Ovary (tissue), 9 donors: Measurements from ENCODE around the gene COA8. TPM values are rescaled to one million over a fixed set of nuclear protein-coding genes. Genes with fewer than 3 reads are reported as not detected.

Experiments used
- DNase-seq, 5 donors: peaks; one replicate each; pipeline ENCODE4 v3.0.0-alpha.2; 2019 to 2020
- H3K27ac ChIP-seq, 2 donors: fragments of 200-600 bp; one replicate each; pipeline versions ENCODE4 v1.5.1 to v1.8.0; 2019 to 2022
- H3K27me3 ChIP-seq: fragments of 200-600 bp; one replicate; pipeline ENCODE4 v1.8.0; 2022
- H3K36me3 ChIP-seq: fragments of 200-600 bp; sonication (generic); one replicate; pipeline ENCODE4 v1.5.1; 2019
- H3K4me1 ChIP-seq: one replicate; pipeline ENCODE4 v1.8.1; 2013; ENCODE audit warnings: mild to moderate bottlenecking, moderate library complexity; ENCODE audit not compliant: insufficient read depth
- H3K4me3 ChIP-seq: fragments of 200-600 bp; sonication (generic); one replicate; pipeline ENCODE4 v1.5.1; 2017
- H3K9me3 ChIP-seq, 2 donors: fragments of 200-600 bp in 1 of 2; sonication (generic) in 1 of 2; one replicate each; pipeline versions ENCODE4 v1.5.1 to v1.8.1; 2013 to 2019; ENCODE audit warnings: mild to moderate bottlenecking in 1 of 2, moderate library complexity in 1 of 2
- CTCF ChIP-seq, 3 donors: fragments of 450-650 bp in 2 of 3; fragments of 200-600 bp in 1 of 3; IDR thresholded peaks; one replicate each; pipeline versions ENCODE4 v1.5.1 to v1.8.0; 2016 to 2022; ENCODE audit warnings: antibody characterized with exemption in 3 of 3, mild to moderate bottlenecking in 1 of 3
- EP300 ChIP-seq: sonication (generic); formaldehyde crosslinking; IDR thresholded peaks from one replicate; pipeline ENCODE4 v1.6.1; 2017; ENCODE audit warnings: antibody characterized with exemption
- POLR2A ChIP-seq: fragments of 450-650 bp; IDR thresholded peaks from one replicate; pipeline ENCODE4 v1.6.1; 2017; ENCODE audit warnings: antibody characterized with exemption, mild to moderate bottlenecking, moderate library complexity
- WGBS, 3 donors: extraction: QIAGEN DNeasy Blood & Tissue Kit in 1 of 3; methylation state at CpG; one replicate each; pipeline versions ENCODE4 v1.1.5 to v1.1.7; 2013 to 2017; 5-methylcytosine and 5-hydroxymethylcytosine counted together
- intact Hi-C, 4 donors: fragments of 100-400 bp; cut with DNase I; formaldehyde crosslinking; loops; one replicate each; pipeline versions ENCODE4 v1.11.0 to v1.15.1; 2022 to 2023
- polyA plus RNA-seq, 2 donors: library from polyadenylated mRNA; stranded (reverse); fragments of 200-250 nt in 1 of 2; fragments of 350-450 nt in 1 of 2; fragmentation: Illumina TruSeq in 1 of 2; extraction: RNeasy Lipid Tissue Mini Kit (QIAGEN cat#74804) in 1 of 2; gene quantifications; one replicate each; pipeline ENCODE4 v1.2.3, GENCODE V29; 2013 to 2014
- total RNA-seq, 7 donors: library from RNA; depleted of rRNA in 2 of 7; stranded (reverse); fragments of >200 nt in 2 of 7; fragmentation: NEBNext Ultra II Directional in 3 of 7; extraction: Animal tissue kit (Norgen Biotek cat#: 25700) in 3 of 7; gene quantifications; one replicate each; pipeline versions ENCODE4 v1.1.0 to v1.2.4, GENCODE V29; 2016 to 2023
- donor health status: DM: no; HTN: no; CAD: no; lungs with moderate emphysema.
- donor health status: DM: no; HTN: no; CAD: no.
- donor health status: Bipolar disorder and iron deficiency.
- donor health status: DM: yes; HTN: yes; CAD: no.
- donor health status: DM: no; HTN: no; CAD: no.
- donor health status: DM: yes; HTN: yes; CAD: no.

The COA8 gene
- total and polyA plus RNA-seq, 9 donors = 11.4 to 50.1 (median 26.8) TPM

GRCh38 chr14:103628221-103628683, 65.5 kb downstream of the COA8 start:
- H3K36me3 ChIP-seq = no peaks in the 10 kb centered on the region
- H3K4me1 ChIP-seq = peaks cover 6% of the 10 kb centered on the region
- peak; percentile 69 to 79 (median 77) for DNase-seq
- WGBS, 3 donors = 3 to 6% (median 5%) methylated on average over 28 to 31 of the region's 31 CpGs
- H3K27ac ChIP-seq = peak overlapping the region; percentile 97 to 99
- H3K9me3 ChIP-seq = no peaks in the 10 kb centered on the region
- H3K27me3 ChIP-seq = no peaks in the 10 kb centered on the region
- peak overlapping the region; percentile 67 for H3K4me3 ChIP-seq
- peak; percentile 49 for TF ChIP-seq POLR2A
- TF ChIP-seq CTCF (IDR thresholded peaks at IDR 0.05) = no peak
- intact Hi-C loops = loop anchor here in 1 of 4 donors (5.0 to 10.0 kb wide), 2 partner anchors 63 to 89 kb away; partner anchors contain the start of genes BAG5, COA8, XRCC3 and ZFYVE21

GRCh38 chr14:103628684-103629502, 66.1 kb downstream of the COA8 start, which contains the start of gene KLC1:
Gene KLC1 (plus strand): TSS chr14:103629211. CDS start chr14:103654565, 25,354 bp downstream.
- peak within 1 kb of the TSS; percentile 67 for H3K4me3 ChIP-seq
- H3K9me3 ChIP-seq = no peaks in the 10 kb centered on the region
- WGBS, 3 donors = 0 to 1% (median 1%) methylated on average over 30 to 97 of the region's 97 CpGs
- no peaks in the 10 kb centered on the region for H3K27me3 ChIP-seq
- intact Hi-C loops = loop anchor here in 1 of 4 donors (5.0 to 10.0 kb wide), 2 partner anchors 64 to 88 kb away; partner anchors contain the start of genes BAG5, COA8, XRCC3 and ZFYVE21
- H3K27ac ChIP-seq = peak within 1 kb of the TSS; percentile 97 to 99
- H3K36me3 ChIP-seq = no peaks in the 10 kb centered on the region
- peak in 2 of 3 donors; percentile 10 to 32 for TF ChIP-seq CTCF (IDR thresholded peaks at IDR 0.05)
- peak; percentile 97 for TF ChIP-seq POLR2A
- TF ChIP-seq EP300 = no peak
- peak; percentile 87 to 95 (median 92) for DNase-seq
- peaks cover 4% of the 10 kb centered on the region for H3K4me1 ChIP-seq

GRCh38 chr14:103629503-103630121, 66.9 kb downstream of the COA8 start:
- peak overlapping the region; percentile 97 to 99 for H3K27ac ChIP-seq
- H3K27me3 ChIP-seq = no peaks in the 10 kb centered on the region
- H3K4me1 ChIP-seq = peaks cover 8% of the 10 kb centered on the region
- H3K9me3 ChIP-seq = no peaks in the 10 kb centered on the region
- peak overlapping the region; percentile 67 for H3K4me3 ChIP-seq
- no peaks in the 10 kb centered on the region for H3K36me3 ChIP-seq
- peak; percentile 42 to 73 (median 69) for DNase-seq
- intact Hi-C loops = loop anchor here in 1 of 4 donors (5.0 to 10.0 kb wide), 2 partner anchors 65 to 88 kb away; partner anchors contain the start of genes BAG5, COA8, XRCC3 and ZFYVE21
- WGBS, 3 donors = 0 to 2% (median 1%) methylated on average over 47 to 71 of the region's 71 CpGs
- no peak for TF ChIP-seq EP300
- no peak for TF ChIP-seq POLR2A

GRCh38 chr14:103630364-103631108, 67.8 kb downstream of the COA8 start:
- WGBS, 3 donors = 3 to 6% (median 4%) methylated on average over 5 of the region's 5 CpGs
- Histone ChIP-seq H3K9me3 (no peaks in the 10 kb centered on the region), H3K4me3 (peak overlapping the region; percentile 67), H3K27me3 (no peaks in the 10 kb centered on the region), H3K27ac (no peak overlapping the region), H3K36me3 (no peaks in the 10 kb centered on the region), H3K4me1 (peaks cover 10% of the 10 kb centered on the region)
- TF ChIP-seq EP300 = no peak
- no peak for TF ChIP-seq CTCF (IDR thresholded peaks at IDR 0.05)
- TF ChIP-seq POLR2A = no peak
- intact Hi-C loops = no loop called here
- DNase-seq = no peak
